HEK293 (cell line): ENCODE measurements around the gene GTPBP1.

Experiments
- GFI1B ChIP-seq: fragments of 450-650 bp; formaldehyde crosslinking; IDR thresholded peaks from 2 replicates; pipeline ENCODE4 v1.5.1; 2016; ENCODE audit warnings: missing biosample characterization, missing genetic modification characterization
- GLIS1 ChIP-seq: fragments of 450-650 bp; formaldehyde crosslinking; IDR thresholded peaks from 2 replicates; pipeline ENCODE4 v1.5.1; 2016; ENCODE audit warnings: missing biosample characterization, missing genetic modification characterization
- MEIS1 ChIP-seq: sonication (generic); formaldehyde crosslinking; IDR thresholded peaks from 2 replicates; pipeline ENCODE4 v1.8.1; 2022; ENCODE audit warnings: missing genetic modification reagents, mild to moderate bottlenecking, borderline replicate concordance
- OSR2 ChIP-seq: fragments of 450-650 bp; formaldehyde crosslinking; IDR thresholded peaks from 2 replicates; pipeline ENCODE4 v1.5.1; 2016; ENCODE audit warnings: missing biosample characterization, missing genetic modification characterization
- SP3 ChIP-seq: fragments of 450-650 bp; formaldehyde crosslinking; IDR thresholded peaks from 2 replicates; pipeline ENCODE4 v1.5.1; 2016; ENCODE audit warnings: missing biosample characterization, missing genetic modification characterization
- ZBTB21 ChIP-seq: fragments of 450-650 bp; formaldehyde crosslinking; IDR thresholded peaks from 2 replicates; pipeline ENCODE4 v1.5.1; 2017; ENCODE audit warnings: missing biosample characterization, missing genetic modification characterization
- ZBTB7A ChIP-seq: fragments of 450-650 bp; formaldehyde crosslinking; IDR thresholded peaks from 2 replicates; pipeline ENCODE4 v1.5.1; 2016; ENCODE audit warnings: low read depth, missing biosample characterization, missing genetic modification characterization
- ZEB2 ChIP-seq: fragments of 450-650 bp; formaldehyde crosslinking; IDR thresholded peaks from 2 replicates; pipeline ENCODE4 v1.5.1; 2016; ENCODE audit warnings: missing biosample characterization, missing genetic modification characterization
- ZFP41 ChIP-seq: fragments of 450-650 bp; formaldehyde crosslinking; IDR thresholded peaks from 2 replicates; pipeline ENCODE4 v1.5.1; 2016; ENCODE audit warnings: missing biosample characterization, missing genetic modification characterization, borderline replicate concordance
- ZNF133 ChIP-seq: fragments of 450-650 bp; formaldehyde crosslinking; IDR thresholded peaks from 2 replicates; pipeline ENCODE4 v1.5.1; 2016; ENCODE audit warnings: missing biosample characterization, missing genetic modification characterization
- ZNF138 ChIP-seq: fragments of 450-650 bp; formaldehyde crosslinking; IDR thresholded peaks from 2 replicates; pipeline ENCODE4 v1.5.1; 2016; ENCODE audit warnings: missing biosample characterization, missing genetic modification characterization, borderline replicate concordance
- ZNF140 ChIP-seq: fragments of 450-650 bp; formaldehyde crosslinking; IDR thresholded peaks from 2 replicates; pipeline ENCODE4 v1.5.1; 2016; ENCODE audit warnings: missing biosample characterization, missing genetic modification characterization
- ZNF19 ChIP-seq: fragments of 450-650 bp; formaldehyde crosslinking; IDR thresholded peaks from 2 replicates; pipeline ENCODE4; 2016; ENCODE audit warnings: missing biosample characterization, missing genetic modification characterization, low read depth
- ZNF2 ChIP-seq: fragments of 450-650 bp; formaldehyde crosslinking; IDR thresholded peaks from 2 replicates; pipeline ENCODE4 v1.5.1; 2016; ENCODE audit warnings: missing biosample characterization, missing genetic modification characterization
- ZNF211 ChIP-seq: fragments of 450-650 bp; formaldehyde crosslinking; IDR thresholded peaks from 2 replicates; pipeline ENCODE4 v1.5.1; 2016; ENCODE audit warnings: low read depth, missing biosample characterization, missing genetic modification characterization
- ZNF239 ChIP-seq: fragments of 450-650 bp; formaldehyde crosslinking; IDR thresholded peaks from 2 replicates; pipeline ENCODE4 v1.5.1; 2016; ENCODE audit warnings: missing biosample characterization, missing genetic modification characterization
- ZNF24 ChIP-seq: fragments of 450-650 bp; formaldehyde crosslinking; IDR thresholded peaks from 2 replicates; pipeline ENCODE4 v1.5.1; 2016; ENCODE audit warnings: missing biosample characterization, missing genetic modification characterization
- ZNF302 ChIP-seq: fragments of 450-650 bp; formaldehyde crosslinking; IDR thresholded peaks from 2 replicates; pipeline ENCODE4 v1.5.1; 2016; ENCODE audit warnings: missing biosample characterization, missing genetic modification characterization, low read depth
- ZNF324 ChIP-seq: fragments of 450-650 bp; formaldehyde crosslinking; IDR thresholded peaks from 2 replicates; pipeline ENCODE4 v1.5.1; 2016; ENCODE audit warnings: missing biosample characterization, missing genetic modification characterization
- ZNF391 ChIP-seq: fragments of 450-650 bp; formaldehyde crosslinking; IDR thresholded peaks from 2 replicates; pipeline ENCODE4 v1.5.1; 2016; ENCODE audit warnings: low read depth, missing biosample characterization, missing genetic modification characterization, borderline replicate concordance
- ZNF501 ChIP-seq: fragments of 450-650 bp; formaldehyde crosslinking; IDR thresholded peaks from 2 replicates; pipeline ENCODE4 v1.5.1; 2016; ENCODE audit warnings: missing biosample characterization, missing genetic modification characterization
- ZNF510 ChIP-seq: fragments of 450-650 bp; formaldehyde crosslinking; IDR thresholded peaks from 2 replicates; pipeline ENCODE4 v1.5.1; 2018; ENCODE audit warnings: mild to moderate bottlenecking, missing genetic modification characterization, missing biosample characterization; ENCODE audit not compliant: insufficient replicate concordance
- ZNF621 ChIP-seq: fragments of 450-650 bp; formaldehyde crosslinking; IDR thresholded peaks from 2 replicates; pipeline ENCODE4 v1.5.1; 2017; ENCODE audit warnings: missing biosample characterization, missing genetic modification characterization
- ZNF670 ChIP-seq: fragments of 450-650 bp; formaldehyde crosslinking; IDR thresholded peaks from 2 replicates; pipeline ENCODE4 v1.5.1; 2016; ENCODE audit warnings: missing biosample characterization, missing genetic modification characterization, low read depth
- ZNF791 ChIP-seq: fragments of 450-650 bp; formaldehyde crosslinking; IDR thresholded peaks from 2 replicates; pipeline ENCODE4 v1.5.1; 2016; ENCODE audit warnings: missing biosample characterization, missing genetic modification characterization
- ZNF843 ChIP-seq: fragments of 450-650 bp; formaldehyde crosslinking; IDR thresholded peaks from 2 replicates; pipeline ENCODE4 v1.5.1; 2016; ENCODE audit warnings: missing biosample characterization, missing genetic modification characterization
- TF ChIP-seq, protein P1 (sequence below): fragments of 450-650 bp; formaldehyde crosslinking; IDR thresholded peaks from 2 replicates; pipeline ENCODE4 v1.5.1; 2016; ENCODE audit warnings: missing biosample characterization, missing genetic modification characterization
- TF ChIP-seq, protein P2 (sequence below): fragments of 450-650 bp; formaldehyde crosslinking; IDR thresholded peaks from 2 replicates; pipeline ENCODE4 v1.5.1; 2016; ENCODE audit warnings: missing biosample characterization, missing genetic modification characterization, low read depth
- TF ChIP-seq, protein P3 (sequence below): fragments of 450-650 bp; IDR thresholded peaks from 2 replicates; pipeline ENCODE4 v1.5.1; 2018; ENCODE audit warnings: missing biosample characterization, mild to moderate bottlenecking, missing genetic modification characterization
- TF ChIP-seq, protein P4 (sequence below): fragments of 450-650 bp; formaldehyde crosslinking; IDR thresholded peaks from 2 replicates; pipeline ENCODE4 v1.5.1; 2016; ENCODE audit warnings: missing biosample characterization, missing genetic modification characterization

The GTPBP1 gene

DNA sequence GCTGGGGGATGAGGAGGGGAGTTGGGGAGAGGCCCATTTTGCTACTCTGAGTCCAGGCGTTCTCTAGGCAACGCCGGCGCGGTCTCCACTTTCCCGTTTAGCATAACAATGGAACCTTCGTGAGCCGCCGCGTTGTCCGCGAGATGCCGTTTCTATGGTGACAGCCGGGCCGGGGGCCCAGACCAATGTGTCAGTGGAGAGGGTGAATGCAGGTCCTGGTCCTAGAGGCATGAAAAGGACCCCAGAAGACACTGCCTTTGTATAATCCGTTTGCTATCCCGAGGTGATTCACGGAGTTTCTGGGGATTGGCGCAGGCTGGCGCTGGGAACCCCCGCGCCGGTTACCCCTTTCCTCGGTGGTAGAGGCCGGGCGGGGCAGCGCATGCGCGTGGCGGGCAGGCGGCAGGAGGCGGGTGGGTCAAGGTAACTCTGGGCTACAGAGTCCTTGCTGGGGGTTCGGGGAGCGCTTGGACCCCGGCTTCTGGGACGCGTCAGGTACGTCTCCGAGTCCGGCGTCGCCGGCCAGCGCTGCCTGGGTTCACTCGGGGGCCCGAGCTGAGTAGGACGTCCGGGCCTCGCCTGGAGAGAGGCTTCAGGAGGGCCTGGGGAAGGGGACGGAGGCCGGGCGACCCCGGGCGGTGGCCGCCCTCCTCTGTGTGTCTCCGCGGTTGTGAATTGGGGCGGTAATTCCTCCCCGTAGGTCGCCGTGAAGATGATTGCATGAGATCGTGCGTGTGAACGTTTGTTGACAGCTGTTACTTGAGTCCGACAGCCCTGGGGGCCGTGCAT, 49.3 kb upstream of the GTPBP1 start, which contains the start of the genes CBY1 and FAM227A (continued):
- TF ChIP-seq, protein P1, sequence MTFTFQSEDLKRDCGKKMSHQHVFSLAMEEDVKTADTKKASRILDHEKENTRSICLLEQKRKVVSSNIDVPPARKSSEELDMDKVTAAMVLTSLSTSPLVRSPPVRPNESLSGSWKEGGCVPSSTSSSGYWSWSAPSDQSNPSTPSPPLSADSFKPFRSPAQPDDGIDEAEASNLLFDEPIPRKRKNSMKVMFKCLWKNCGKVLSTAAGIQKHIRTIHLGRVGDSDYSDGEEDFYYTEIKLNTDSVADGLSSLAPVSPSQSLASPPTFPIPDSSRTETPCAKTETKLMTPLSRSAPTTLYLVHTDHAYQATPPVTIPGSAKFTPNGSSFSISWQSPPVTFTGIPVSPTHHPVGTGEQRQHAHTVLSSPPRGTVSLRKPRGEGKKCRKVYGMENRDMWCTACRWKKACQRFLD (tag by site-specific recombination), result no peak
- TF ChIP-seq ZNF510 (tag by site-specific recombination) (no peak), SP3 (tag by site-specific recombination) (peak; percentile 73), ZNF302 (no peak), ZNF391 (tag by site-specific recombination) (peak; percentile 46; the same call in 1 of the 2 replicates), ZEB2 (tag by site-specific recombination) (peak; percentile 47), ZNF843 (tag by site-specific recombination) (no peak), ZNF140 (tag by site-specific recombination) (no peak), ZNF501 (tag by site-specific recombination) (peak; percentile 18; the same call in 1 of the 2 replicates), ZNF138 (tag by site-specific recombination) (no peak), ZNF19 (tag by site-specific recombination) (no peak), ZNF2 (no peak), GFI1B (tag by site-specific recombination) (no peak), MEIS1 (CRISPR knock-in tag) (no peak), ZFP41 (no peak), GLIS1 (tag by site-specific recombination) (peak; percentile 92), ZNF239 (no peak), ZNF211 (no peak), ZBTB7A (tag by site-specific recombination) (no peak; the same call in 1 of the 2 replicates), ZNF24 (tag by site-specific recombination) (no peak), ZNF621 (tag by site-specific recombination) (no peak), ZNF791 (tag by site-specific recombination) (no peak), ZNF133 (tag by site-specific recombination) (no peak), ZNF670 (tag by site-specific recombination) (no peak), ZNF324 (tag by site-specific recombination) (peak; percentile 46), OSR2 (tag by site-specific recombination) (no peak), ZBTB21 (tag by site-specific recombination) (no peak)
- TF ChIP-seq, protein P2, sequence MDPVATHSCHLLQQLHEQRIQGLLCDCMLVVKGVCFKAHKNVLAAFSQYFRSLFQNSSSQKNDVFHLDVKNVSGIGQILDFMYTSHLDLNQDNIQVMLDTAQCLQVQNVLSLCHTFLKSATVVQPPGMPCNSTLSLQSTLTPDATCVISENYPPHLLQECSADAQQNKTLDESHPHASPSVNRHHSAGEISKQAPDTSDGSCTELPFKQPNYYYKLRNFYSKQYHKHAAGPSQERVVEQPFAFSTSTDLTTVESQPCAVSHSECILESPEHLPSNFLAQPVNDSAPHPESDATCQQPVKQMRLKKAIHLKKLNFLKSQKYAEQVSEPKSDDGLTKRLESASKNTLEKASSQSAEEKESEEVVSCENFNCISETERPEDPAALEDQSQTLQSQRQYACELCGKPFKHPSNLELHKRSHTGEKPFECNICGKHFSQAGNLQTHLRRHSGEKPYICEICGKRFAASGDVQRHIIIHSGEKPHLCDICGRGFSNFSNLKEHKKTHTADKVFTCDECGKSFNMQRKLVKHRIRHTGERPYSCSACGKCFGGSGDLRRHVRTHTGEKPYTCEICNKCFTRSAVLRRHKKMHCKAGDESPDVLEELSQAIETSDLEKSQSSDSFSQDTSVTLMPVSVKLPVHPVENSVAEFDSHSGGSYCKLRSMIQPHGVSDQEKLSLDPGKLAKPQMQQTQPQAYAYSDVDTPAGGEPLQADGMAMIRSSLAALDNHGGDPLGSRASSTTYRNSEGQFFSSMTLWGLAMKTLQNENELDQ (tag by site-specific recombination), result no peak
- TF ChIP-seq, protein P3, sequence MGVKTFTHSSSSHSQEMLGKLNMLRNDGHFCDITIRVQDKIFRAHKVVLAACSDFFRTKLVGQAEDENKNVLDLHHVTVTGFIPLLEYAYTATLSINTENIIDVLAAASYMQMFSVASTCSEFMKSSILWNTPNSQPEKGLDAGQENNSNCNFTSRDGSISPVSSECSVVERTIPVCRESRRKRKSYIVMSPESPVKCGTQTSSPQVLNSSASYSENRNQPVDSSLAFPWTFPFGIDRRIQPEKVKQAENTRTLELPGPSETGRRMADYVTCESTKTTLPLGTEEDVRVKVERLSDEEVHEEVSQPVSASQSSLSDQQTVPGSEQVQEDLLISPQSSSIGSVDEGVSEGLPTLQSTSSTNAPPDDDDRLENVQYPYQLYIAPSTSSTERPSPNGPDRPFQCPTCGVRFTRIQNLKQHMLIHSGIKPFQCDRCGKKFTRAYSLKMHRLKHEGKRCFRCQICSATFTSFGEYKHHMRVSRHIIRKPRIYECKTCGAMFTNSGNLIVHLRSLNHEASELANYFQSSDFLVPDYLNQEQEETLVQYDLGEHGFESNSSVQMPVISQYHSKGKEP (tag by site-specific recombination), result no peak
- TF ChIP-seq, protein P4, sequence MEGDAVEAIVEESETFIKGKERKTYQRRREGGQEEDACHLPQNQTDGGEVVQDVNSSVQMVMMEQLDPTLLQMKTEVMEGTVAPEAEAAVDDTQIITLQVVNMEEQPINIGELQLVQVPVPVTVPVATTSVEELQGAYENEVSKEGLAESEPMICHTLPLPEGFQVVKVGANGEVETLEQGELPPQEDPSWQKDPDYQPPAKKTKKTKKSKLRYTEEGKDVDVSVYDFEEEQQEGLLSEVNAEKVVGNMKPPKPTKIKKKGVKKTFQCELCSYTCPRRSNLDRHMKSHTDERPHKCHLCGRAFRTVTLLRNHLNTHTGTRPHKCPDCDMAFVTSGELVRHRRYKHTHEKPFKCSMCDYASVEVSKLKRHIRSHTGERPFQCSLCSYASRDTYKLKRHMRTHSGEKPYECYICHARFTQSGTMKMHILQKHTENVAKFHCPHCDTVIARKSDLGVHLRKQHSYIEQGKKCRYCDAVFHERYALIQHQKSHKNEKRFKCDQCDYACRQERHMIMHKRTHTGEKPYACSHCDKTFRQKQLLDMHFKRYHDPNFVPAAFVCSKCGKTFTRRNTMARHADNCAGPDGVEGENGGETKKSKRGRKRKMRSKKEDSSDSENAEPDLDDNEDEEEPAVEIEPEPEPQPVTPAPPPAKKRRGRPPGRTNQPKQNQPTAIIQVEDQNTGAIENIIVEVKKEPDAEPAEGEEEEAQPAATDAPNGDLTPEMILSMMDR (tag by site-specific recombination), result no peak
